NT2/D1 (cell line): ENCODE results near the gene DCP1A.

ENCODE experiments used
- SUZ12 ChIP-seq: IDR thresholded peaks from 2 replicates; pipeline ENCODE4 v1.6.1; 2011; ENCODE audit not compliant: insufficient read length, insufficient read depth; ENCODE audit errors: extremely low read depth
- YY1 ChIP-seq: IDR thresholded peaks from 2 replicates; pipeline ENCODE4 v1.6.1; 2011; ENCODE audit not compliant: insufficient read length, insufficient read depth
- ZNF274 ChIP-seq: IDR thresholded peaks from 2 replicates; pipeline ENCODE4 v1.6.1; 2011; ENCODE audit warnings: mild to moderate bottlenecking, low read depth, low read length

DNA sequence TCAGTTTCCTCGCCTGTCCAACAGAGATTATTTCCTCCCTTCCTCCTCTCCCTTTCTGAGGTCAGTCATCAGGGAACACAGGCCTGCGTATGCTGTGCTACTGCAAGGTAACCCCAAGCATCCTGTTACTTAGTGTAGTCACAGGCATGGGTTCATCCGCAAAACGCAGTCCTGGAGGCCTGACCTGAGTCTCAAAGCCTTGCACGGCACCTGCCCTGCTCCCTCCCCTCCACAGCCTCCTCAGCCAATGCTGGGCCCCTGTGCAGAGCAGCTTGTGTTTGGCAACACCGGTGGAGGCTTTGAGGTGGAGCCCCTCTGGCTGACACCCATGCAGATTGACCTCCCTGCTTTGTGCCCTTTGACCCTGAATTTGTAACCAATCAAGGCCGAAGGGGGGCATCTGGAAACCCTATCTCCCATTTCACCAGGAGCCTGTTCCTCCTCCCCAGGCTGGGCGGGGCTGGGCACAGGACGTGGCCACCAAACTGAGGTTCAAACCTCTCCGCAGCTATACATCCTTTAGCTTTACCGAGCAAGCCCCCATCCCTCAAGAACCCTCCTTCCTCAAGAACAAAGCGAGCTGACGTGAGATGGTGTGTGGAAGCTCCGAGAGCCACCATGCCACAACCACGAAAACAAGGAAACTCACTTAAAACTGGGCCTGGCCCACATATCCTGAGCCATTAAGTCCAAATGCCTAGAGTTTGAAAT, 113.1 kb downstream of the DCP1A start:
- TF ChIP-seq YY1 (no peak), ZNF274 (no peak), SUZ12 (no peak)
